Hepatocyte (in vitro differentiated cells): ENCODE data around the gene INSRR.

Experiments used
- CTCF ChIP-seq: fragments of 200-600 bp; sonication (generic); IDR thresholded peaks from 2 replicates; pipeline ENCODE4 v1.5.1; 2016; ENCODE audit warnings: antibody characterized with exemption, mild to moderate bottlenecking; ENCODE audit not compliant: poor library complexity
- EZH2 ChIP-seq: fragments of 200-600 bp; sonication (generic); IDR thresholded peaks from 2 replicates; pipeline ENCODE4 v1.6.1; 2016; ENCODE audit warnings: antibody characterized with exemption, mild to moderate bottlenecking, borderline replicate concordance
- EZH2phosphoT487 ChIP-seq: fragments of 200-600 bp; sonication (generic); IDR thresholded peaks from one replicate; pipeline ENCODE4 v1.6.1; 2018; ENCODE audit warnings: antibody characterized with exemption, mild to moderate bottlenecking, low read depth, moderate library complexity; ENCODE audit not compliant: unreplicated experiment, severe bottlenecking

- TF ChIP-seq CTCF (no peak), EZH2 (no peak), EZH2phosphoT487 (no peak)
These were observed 14.3 kb downstream of the INSRR start for GRCh38 chr1:156844638-156845037.
